ENCODE results near the gene CAPN1.
A peak's percentile ranks its signal among the peaks of the same experiment; 100 is the strongest.
"Not testable (repeated sequence)": the region's sequence is repeated elsewhere in the genome, so short reads cannot be mapped to it uniquely, and the experiment has no call there.

CAPN1 gene

GRCh38 chr11:65172600-65172999 is 9.1 kb upstream of the CAPN1 start:
- Histone ChIP-seq H3K9me2 (replicated peaks; ENCODE audit: insufficient read depth, low read length) (no peaks in the 10 kb centered on the region), H3K79me2 (ENCODE audit: low read length) (no peaks in the 10 kb centered on the region), H2AFZ (ENCODE audit: low read length) (no peak overlapping the region), H3K36me3 (replicated peaks; ENCODE audit: insufficient read depth, low read length) (no peaks in the 10 kb centered on the region), H3K4me2 (ENCODE audit: low read depth, low read length) (no peak overlapping the region), H3K4me1 (ENCODE audit: low read length) (no peaks in the 10 kb centered on the region), H4K20me1 (ENCODE audit: insufficient read depth, low read length) (no peaks in the 10 kb centered on the region), H3F3A (ENCODE audit: insufficient read depth, low read length) (no peaks in the 10 kb centered on the region), H3K9ac (ENCODE audit: low read length) (no peak overlapping the region), H3K4me3 (ENCODE audit: low read length) (no peak overlapping the region), H3K27ac (ENCODE audit: low read length) (no peak overlapping the region), H3K9me3 (replicated peaks; ENCODE audit: insufficient read depth, low read length) (no peaks in the 10 kb centered on the region), H3K27me3 (replicated peaks; ENCODE audit: insufficient read depth, low read length) (no peaks in the 10 kb centered on the region)
- no peak for DNase-seq
- TF ChIP-seq EZH2 (optimal IDR thresholded peaks at IDR 0.05; ENCODE audit: low read depth, low read length): no peak

DNA sequence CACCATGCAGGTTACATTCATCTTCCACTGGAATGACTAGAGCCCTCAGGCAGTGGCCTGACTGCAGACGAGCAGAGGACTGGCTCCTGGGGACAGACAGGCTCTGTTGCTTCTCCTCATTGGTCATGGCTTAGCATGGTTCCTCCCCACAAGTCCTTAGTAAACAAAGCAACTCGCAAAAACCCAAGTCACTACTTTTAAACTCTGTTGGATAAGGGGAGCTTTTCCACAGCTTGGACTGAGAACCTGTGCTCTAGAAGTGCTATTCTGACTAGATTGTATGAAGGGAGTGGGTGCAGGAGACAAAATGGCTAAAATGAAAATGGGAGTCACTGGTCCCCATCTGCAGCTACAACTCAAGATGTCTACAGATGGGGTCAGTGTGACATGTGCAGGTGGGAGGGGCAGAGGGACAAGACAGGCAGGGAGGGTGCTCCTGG is 7.1 kb upstream of the CAPN1 start:
- H3K4me3 ChIP-seq (ENCODE audit: low read length); H3K36me3 ChIP-seq (replicated peaks; ENCODE audit: insufficient read depth, low read length); H3K79me2 ChIP-seq (ENCODE audit: low read length); H3K9me2 ChIP-seq (replicated peaks; ENCODE audit: insufficient read depth, low read length); H3F3A ChIP-seq (ENCODE audit: insufficient read depth, low read length); H3K9me3 ChIP-seq (replicated peaks; ENCODE audit: insufficient read depth, low read length); H3K27me3 ChIP-seq (replicated peaks; ENCODE audit: insufficient read depth, low read length); H4K20me1 ChIP-seq (ENCODE audit: insufficient read depth, low read length); H3K4me1 ChIP-seq (ENCODE audit: low read length); H3K27ac ChIP-seq (ENCODE audit: low read length); H3K4me2 ChIP-seq (ENCODE audit: low read depth, low read length); H3K9ac ChIP-seq (ENCODE audit: low read length); DNase-seq; H2AFZ ChIP-seq (ENCODE audit: low read length): not testable (repeated sequence)

GRCh38 chr11:65180877-65181568 is 705 bp upstream of the CAPN1 start:
- peak; percentile 68 for DNase-seq
- Histone ChIP-seq H3K36me3 (replicated peaks; ENCODE audit: insufficient read depth, low read length) (no peaks in the 10 kb centered on the region), H2AFZ (ENCODE audit: low read length) (peak overlapping the region; percentile 87), H3K9me3 (replicated peaks; ENCODE audit: insufficient read depth, low read length) (no peaks in the 10 kb centered on the region), H3K4me2 (ENCODE audit: low read depth, low read length) (peak overlapping the region; percentile 72), H3K27me3 (replicated peaks; ENCODE audit: insufficient read depth, low read length) (no peaks in the 10 kb centered on the region), H4K20me1 (ENCODE audit: insufficient read depth, low read length) (no peaks in the 10 kb centered on the region), H3K4me1 (ENCODE audit: low read length) (0 out of 2 replicates have a peak, but pooled peaks cover 6% of the 10 kb centered on the region), H3K79me2 (ENCODE audit: low read length) (peaks cover 26% of the 10 kb centered on the region), H3F3A (ENCODE audit: insufficient read depth, low read length) (no peaks in the 10 kb centered on the region), H3K4me3 (ENCODE audit: low read length) (peak overlapping the region; percentile 97), H3K27ac (ENCODE audit: low read length) (peak overlapping the region; percentile 16; the same call in 1 of the 2 replicates), H3K9me2 (replicated peaks; ENCODE audit: insufficient read depth, low read length) (no peaks in the 10 kb centered on the region), H3K9ac (ENCODE audit: low read length) (peak overlapping the region; percentile 62; the same call in 1 of the 2 replicates)
- TF ChIP-seq, protein P1, sequence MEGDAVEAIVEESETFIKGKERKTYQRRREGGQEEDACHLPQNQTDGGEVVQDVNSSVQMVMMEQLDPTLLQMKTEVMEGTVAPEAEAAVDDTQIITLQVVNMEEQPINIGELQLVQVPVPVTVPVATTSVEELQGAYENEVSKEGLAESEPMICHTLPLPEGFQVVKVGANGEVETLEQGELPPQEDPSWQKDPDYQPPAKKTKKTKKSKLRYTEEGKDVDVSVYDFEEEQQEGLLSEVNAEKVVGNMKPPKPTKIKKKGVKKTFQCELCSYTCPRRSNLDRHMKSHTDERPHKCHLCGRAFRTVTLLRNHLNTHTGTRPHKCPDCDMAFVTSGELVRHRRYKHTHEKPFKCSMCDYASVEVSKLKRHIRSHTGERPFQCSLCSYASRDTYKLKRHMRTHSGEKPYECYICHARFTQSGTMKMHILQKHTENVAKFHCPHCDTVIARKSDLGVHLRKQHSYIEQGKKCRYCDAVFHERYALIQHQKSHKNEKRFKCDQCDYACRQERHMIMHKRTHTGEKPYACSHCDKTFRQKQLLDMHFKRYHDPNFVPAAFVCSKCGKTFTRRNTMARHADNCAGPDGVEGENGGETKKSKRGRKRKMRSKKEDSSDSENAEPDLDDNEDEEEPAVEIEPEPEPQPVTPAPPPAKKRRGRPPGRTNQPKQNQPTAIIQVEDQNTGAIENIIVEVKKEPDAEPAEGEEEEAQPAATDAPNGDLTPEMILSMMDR (IDR thresholded peaks at IDR 0.05; ENCODE audit: low read length): peak; percentile 73
- no peak for TF ChIP-seq EZH2 (optimal IDR thresholded peaks at IDR 0.05; ENCODE audit: low read depth, low read length)

DNA sequence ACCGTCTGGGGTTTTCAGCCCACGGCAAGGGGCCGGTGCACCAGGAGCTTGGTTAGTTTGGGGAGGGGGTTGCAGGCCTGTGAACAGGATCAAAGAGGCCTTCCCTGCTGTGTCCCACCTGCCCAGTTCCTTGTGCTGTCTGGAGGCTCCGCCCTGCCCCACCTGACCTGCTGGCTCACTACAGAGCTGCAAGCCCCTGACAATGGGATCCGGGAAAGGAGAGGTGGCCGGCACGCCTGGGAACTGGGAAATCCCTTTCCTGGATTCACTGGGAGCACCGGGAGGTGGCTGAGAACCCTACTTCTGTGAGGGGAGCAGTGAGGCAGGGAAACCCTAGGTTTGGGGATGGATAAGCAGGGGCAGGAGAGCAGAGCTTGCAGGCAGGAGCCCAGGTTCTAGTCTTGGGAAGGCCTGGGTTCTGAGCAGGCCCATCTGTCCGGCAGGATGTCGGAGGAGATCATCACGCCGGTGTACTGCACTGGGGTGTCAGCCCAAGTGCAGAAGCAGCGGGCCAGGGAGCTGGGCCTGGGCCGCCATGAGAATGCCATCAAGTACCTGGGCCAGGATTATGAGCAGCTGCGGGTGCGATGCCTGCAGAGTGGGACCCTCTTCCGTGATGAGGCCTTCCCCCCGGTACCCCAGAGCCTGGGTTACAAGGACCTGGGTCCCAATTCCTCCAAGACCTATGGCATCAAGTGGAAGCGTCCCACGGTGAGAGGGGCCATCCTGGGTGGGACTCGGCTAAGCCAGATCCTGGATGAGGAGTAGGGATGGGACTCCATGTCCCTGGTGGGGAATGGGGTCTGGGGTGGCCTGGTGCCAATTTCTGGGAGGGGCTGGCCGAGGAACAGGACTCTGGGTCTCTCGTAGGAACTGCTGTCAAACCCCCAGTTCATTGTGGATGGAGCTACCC is 786 bp downstream of the CAPN1 start:
- peak overlapping the region; percentile 90 for H3K4me2 ChIP-seq (ENCODE audit: low read depth, low read length)
- no peaks in the 10 kb centered on the region for H3F3A ChIP-seq (ENCODE audit: insufficient read depth, low read length)
- H3K9me3 ChIP-seq (replicated peaks; ENCODE audit: insufficient read depth, low read length): no peaks in the 10 kb centered on the region
- peak overlapping the region; percentile 5; the same call in 1 of the 2 replicates for H3K27ac ChIP-seq (ENCODE audit: low read length)
- peak overlapping the region; percentile 97 for H3K4me3 ChIP-seq (ENCODE audit: low read length)
- H3K4me1 ChIP-seq (ENCODE audit: low read length): 0 out of 2 replicates have a peak, but pooled peaks cover 6% of the 10 kb centered on the region
- H3K36me3 ChIP-seq (replicated peaks; ENCODE audit: insufficient read depth, low read length): no peaks in the 10 kb centered on the region
- H3K79me2 ChIP-seq (ENCODE audit: low read length): peaks cover 26% of the 10 kb centered on the region
- H3K9ac ChIP-seq (ENCODE audit: low read length): peak overlapping the region; percentile 88
- TF ChIP-seq, protein P1 (IDR thresholded peaks at IDR 0.05; ENCODE audit: low read length): no peak
- TF ChIP-seq EZH2phosphoT487 (IDR thresholded peaks at IDR 0.05; ENCODE audit: low read length) (no peak), EZH2 (optimal IDR thresholded peaks at IDR 0.05; ENCODE audit: low read depth, low read length) (no peak)
- peak overlapping the region; percentile 65 for H2AFZ ChIP-seq (ENCODE audit: low read length)
- H4K20me1 ChIP-seq (ENCODE audit: insufficient read depth, low read length): no peaks in the 10 kb centered on the region
- no peaks in the 10 kb centered on the region for H3K27me3 ChIP-seq (replicated peaks; ENCODE audit: insufficient read depth, low read length)
- DNase-seq: no peak
- H3K9me2 ChIP-seq (replicated peaks; ENCODE audit: insufficient read depth, low read length): no peaks in the 10 kb centered on the region

All from MM.1S (cell line).